GM08714 (cell line): ENCODE results near the gene TMIGD3.
A peak's percentile ranks its signal among the peaks of the same experiment; 100 is the strongest.

Source experiments
- H3K4me3 ChIP-seq: fragments of 200-500 bp; sonication (Bioruptor generic); 2 replicates; pipeline ENCODE4 v1.5.1; 2014; ENCODE audit warnings: mild to moderate bottlenecking, low read length, inconsistent platforms
- ZNF274 ChIP-seq: IDR thresholded peaks from 2 replicates; pipeline ENCODE4 v1.6.1; 2012; ENCODE audit warnings: mild to moderate bottlenecking, low read depth, low read length

Gene TMIGD3

DNA sequence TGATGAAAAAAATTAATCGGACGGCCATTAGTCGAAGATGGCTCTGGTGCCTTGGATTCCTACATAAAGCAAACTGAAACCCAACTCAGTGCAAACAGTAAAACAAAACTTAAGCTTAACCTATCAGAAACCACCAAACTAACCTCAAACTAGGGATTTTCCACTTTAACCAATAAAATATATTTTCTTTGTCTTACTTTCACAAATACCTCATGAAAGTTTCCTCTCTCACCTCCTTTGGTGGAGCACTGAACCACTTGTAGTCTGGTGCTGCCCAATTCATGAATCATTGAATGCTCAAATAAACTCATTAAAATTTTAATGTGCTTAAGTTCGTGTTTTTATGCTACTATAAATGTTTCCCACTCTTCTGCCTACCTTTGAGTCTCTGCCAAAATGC, 7.0 kb downstream of the TMIGD3 start:
- H3K4me3 ChIP-seq, result no peak overlapping the region
- no peak for TF ChIP-seq ZNF274

DNA sequence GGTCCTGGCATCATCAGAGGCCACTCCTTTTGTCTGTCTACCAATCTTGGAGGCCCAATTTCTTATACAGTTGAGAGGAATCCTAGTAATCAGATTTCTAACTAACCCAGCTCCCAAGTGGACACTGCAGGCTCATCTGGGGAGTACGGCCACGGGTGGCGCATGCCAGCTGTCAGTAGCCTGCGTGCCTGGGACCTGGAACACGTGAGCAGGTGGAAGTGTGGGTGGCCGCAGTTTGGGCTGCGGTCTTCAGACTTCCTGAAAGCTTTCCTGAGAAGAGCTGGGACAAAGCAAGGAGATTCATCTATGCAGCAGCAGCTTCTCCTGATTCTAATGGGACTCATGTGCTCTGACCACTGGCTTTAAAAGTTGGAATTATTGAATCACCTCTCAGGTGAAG, 12.4 kb downstream of the TMIGD3 start:
- no peak overlapping the region for H3K4me3 ChIP-seq
- no peak for TF ChIP-seq ZNF274

DNA sequence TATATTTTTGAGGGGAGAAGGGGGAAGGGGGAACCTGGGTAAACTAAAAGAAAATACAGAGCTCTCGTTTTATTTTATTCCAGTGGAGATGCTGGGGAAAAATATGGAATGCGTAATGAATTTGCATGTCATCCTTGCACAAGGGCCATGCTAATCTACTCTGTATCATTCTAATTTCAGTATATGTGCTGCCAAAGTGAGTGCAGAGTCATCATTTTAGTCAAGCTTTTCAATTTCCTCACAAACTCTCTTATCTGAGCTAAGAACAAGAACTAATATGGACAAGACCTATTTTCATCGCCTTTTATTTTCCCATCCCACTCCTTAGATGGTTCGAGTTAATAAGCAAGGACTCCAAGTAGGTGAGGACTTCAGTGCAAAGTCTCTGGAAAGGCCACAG, 13.2 kb downstream of the TMIGD3 start:
- no peak overlapping the region for H3K4me3 ChIP-seq
- TF ChIP-seq ZNF274, result no peak

DNA sequence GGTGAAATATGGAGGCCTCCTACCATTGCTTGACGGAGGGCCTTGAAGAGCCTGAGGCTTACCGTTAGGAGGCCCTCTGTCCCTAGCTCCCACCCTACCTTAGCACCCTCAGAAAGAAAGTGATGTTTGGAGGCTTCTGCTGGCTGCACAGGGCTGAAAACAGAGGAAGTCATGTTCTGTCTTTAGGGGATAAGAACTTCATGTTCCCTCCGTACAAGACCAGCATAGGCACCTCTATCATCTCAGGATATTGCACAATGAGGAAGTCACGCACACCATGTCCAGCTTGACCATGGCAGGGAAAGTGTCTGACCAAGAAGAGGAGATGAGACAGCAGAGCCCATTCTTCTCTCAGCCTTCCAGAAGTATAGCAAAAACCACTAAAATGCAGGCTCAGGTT, 13.8 kb downstream of the TMIGD3 start:
- no peak for TF ChIP-seq ZNF274
- H3K4me3 ChIP-seq, result no peak overlapping the region

DNA sequence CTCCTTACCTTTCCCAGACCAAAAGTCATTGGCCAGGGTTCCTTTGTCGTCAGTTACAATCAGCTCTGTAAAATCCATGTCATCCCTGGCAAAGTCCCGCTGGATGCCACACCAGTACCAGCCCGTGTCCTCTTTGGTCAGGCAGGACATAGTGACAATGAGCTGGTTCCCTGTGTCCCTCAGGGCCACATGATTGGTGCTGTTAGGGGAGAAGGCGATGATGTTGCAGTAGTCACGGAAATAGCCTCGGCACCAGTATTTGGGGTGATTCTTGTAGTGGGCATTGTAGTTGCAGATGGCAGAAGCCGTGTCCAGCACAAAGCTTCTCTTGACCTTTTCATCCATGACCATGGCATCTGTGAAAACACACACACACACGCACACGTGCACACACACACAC, 14.8 kb downstream of the TMIGD3 start:
- no peak for TF ChIP-seq ZNF274

DNA sequence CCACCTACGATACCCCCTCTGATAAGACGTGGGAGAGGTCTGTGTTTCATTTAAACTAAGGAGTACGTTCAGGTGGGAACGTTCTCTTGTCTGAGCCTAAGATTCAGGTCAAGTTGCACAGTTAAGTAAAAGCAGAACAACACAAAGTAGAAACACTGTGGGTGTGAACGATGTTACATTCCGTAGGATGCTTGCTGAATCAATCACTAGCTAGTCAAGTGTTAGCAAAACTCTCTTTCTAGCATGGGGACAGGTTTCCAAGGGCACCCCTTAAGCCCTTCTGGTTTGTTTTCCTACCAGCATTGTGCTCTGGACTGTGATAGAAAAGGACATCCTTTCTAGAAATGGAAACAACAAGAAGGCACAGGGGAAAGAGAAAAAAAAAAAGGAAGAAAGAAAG, 16.3 kb downstream of the TMIGD3 start:
- TF ChIP-seq ZNF274, result no peak
- H3K4me3 ChIP-seq, result no peak overlapping the region

More for the DNA sequence above, 14.8 kb downstream of the TMIGD3 start:
- H3K4me3 ChIP-seq, result no peak overlapping the region

DNA sequence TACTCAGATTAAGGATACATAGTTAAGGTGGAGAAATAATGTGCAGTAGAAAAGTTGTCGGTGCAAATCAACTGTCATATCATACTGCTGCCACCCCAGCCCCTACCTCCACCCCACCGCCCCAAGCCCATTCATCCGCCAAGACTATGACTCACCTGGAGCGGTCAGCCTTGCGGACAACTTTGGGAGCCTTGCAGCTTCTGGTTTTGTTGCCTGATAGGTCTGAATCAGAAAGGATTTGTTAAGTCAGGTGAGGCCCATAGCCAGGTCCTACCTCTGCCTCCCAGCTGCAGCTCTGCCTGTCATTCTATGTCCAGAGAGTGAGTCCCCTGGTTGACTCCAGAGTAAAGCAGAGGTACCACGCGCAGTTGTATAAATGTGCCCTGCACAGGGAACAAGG, 17.0 kb downstream of the TMIGD3 start:
- no peak for TF ChIP-seq ZNF274
- no peak overlapping the region for H3K4me3 ChIP-seq

DNA sequence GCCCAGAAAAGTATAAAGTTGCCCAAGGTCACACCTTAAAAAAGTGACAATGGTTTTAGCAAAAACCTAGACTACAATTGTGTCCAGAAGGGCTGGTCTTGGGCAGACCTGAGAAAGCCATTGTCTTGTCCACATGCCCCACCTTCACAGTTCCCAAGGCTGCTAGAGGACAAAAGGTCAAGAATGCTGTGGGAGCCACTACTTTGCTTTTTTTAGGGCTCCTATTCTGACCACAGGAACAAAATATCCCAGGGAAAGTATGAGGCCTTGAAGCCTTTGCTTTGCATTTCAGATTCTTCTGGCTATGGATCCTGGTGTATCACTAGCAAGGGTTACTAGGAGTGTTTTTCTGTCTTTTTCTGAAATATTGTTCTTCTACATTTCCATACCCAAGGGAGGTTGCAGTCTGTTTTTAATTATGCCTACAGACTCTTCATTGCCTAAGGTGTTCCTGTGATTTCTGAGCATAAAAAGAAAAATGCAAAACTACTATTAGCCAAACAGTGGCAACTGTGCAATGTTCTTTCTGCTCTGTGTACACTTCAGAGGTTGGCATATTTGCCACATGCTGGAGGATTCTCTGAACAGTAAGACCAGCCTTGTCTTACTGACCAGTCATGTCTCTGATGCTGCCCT, 18.9 kb downstream of the TMIGD3 start:
- H3K4me3 ChIP-seq, result no peak overlapping the region
- no peak for TF ChIP-seq ZNF274

- no peak for TF ChIP-seq ZNF274
- no peak overlapping the region for H3K4me3 ChIP-seq
Observed at GRCh38 chr1:111483876-111484275, 19.6 kb downstream of the TMIGD3 start.

DNA sequence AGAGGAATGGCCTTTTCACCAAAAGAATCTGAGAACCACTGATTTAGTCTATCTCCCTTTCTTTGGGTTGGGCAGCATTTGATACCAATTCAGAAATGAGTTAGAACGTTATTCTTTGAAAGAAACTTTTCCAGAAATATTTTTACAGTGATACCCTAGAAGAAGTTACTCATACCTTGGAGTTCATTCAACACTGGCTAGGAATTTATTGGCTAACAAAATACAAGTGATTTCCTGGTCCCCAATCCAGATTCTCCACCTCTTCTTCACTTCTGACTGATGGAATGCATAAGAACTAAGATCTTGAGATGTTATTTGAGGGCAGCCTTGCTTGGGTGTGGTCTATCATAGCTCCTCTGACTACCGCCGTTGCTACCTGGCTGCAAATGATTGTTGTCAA, 20.3 kb downstream of the TMIGD3 start:
- H3K4me3 ChIP-seq, result no peak overlapping the region
- no peak for TF ChIP-seq ZNF274

- no peak for TF ChIP-seq ZNF274
- H3K4me3 ChIP-seq, result no peak overlapping the region
Observed at GRCh38 chr1:111481387-111482221, 21.8 kb downstream of the TMIGD3 start.

- H3K4me3 ChIP-seq, result no peak overlapping the region
- TF ChIP-seq ZNF274, result no peak
Observed at GRCh38 chr1:111480674-111481073, 22.8 kb downstream of the TMIGD3 start.

DNA sequence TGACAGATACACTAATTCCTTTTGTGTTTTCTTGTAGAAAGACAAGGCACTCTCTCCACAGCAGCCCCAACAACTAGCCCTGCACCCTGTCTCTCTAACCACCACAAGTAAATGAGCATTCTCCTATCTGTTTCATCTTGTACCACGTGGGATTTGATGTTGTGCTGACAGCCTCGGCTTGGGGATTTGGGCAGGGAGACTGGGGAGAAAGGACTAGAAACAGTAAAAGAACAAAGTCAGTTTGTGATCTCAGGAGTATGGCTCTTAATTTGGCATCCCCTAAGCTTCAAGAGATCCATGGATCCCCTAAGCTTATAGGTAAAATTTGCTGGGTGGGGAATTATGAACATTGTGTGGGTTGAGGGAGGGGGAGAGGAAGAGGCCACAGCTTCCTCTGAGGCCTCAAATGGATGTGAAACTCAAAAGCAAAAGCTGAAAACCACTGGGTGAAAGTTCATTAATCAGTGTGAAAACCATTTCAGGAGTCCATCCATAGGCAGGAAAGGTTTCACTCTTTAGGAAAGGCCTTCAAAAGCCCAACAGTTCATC, 26.6 kb downstream of the TMIGD3 start:
- H3K4me3 ChIP-seq, result peak overlapping the region; percentile 41; the same call in 1 of the 2 replicates
- no peak for TF ChIP-seq ZNF274

DNA sequence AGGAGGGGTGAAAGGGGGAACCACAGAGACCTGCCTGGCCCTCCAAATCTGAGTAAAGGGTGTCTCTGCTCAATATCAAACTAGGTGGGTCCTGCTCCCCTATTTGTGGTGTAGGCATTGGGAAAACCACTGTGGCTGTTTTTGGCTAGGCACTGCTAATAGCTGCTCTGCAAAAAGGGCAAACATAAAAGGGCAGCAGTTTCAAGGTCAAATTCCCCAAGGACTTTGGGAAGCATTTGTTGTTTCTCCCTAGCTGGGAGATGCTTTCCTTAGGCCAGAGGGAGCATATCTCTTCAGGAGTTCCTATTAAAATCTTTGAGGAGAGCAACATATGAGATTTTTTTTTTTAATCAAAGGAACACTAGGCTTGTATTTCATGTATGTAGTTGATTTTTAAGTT, 27.2 kb downstream of the TMIGD3 start:
- H3K4me3 ChIP-seq, result peak overlapping the region; percentile 6; the same call in 1 of the 2 replicates
- TF ChIP-seq ZNF274, result no peak

- peak overlapping the region; percentile 6; the same call in 1 of the 2 replicates for H3K4me3 ChIP-seq
- no peak for TF ChIP-seq ZNF274
Observed at GRCh38 chr1:111475701-111476100, 27.7 kb downstream of the TMIGD3 start.
